HEK293 (cell line): Measurements from ENCODE around the gene C16orf46.

Source experiments
- CTCF ChIP-seq: fragments of 450-650 bp; formaldehyde crosslinking; IDR thresholded peaks from 2 replicates; pipeline ENCODE4 v1.5.1; 2016; ENCODE audit warnings: missing biosample characterization, missing genetic modification characterization
- GLI4 ChIP-seq: fragments of 450-650 bp; formaldehyde crosslinking; IDR thresholded peaks from 2 replicates; pipeline ENCODE4 v1.5.1; 2016; ENCODE audit warnings: missing biosample characterization, missing genetic modification characterization
- HOXD13 ChIP-seq: sonication (generic); formaldehyde crosslinking; IDR thresholded peaks from 2 replicates; pipeline ENCODE4 v1.8.0; 2022; ENCODE audit warnings: missing genetic modification reagents, borderline replicate concordance
- INSM2 ChIP-seq: fragments of 450-650 bp; formaldehyde crosslinking; IDR thresholded peaks from 2 replicates; pipeline ENCODE4 v1.5.1; 2016; ENCODE audit warnings: missing biosample characterization, missing genetic modification characterization
- KLF10 ChIP-seq: fragments of 450-650 bp; IDR thresholded peaks from 2 replicates; pipeline ENCODE4 v1.5.1; 2018; ENCODE audit warnings: missing biosample characterization, mild to moderate bottlenecking, missing genetic modification characterization
- KLF17 ChIP-seq: fragments of 450-650 bp; formaldehyde crosslinking; IDR thresholded peaks from 2 replicates; pipeline ENCODE4 v1.5.1; 2016; ENCODE audit warnings: missing biosample characterization, missing genetic modification characterization
- PATZ1 ChIP-seq: fragments of 450-650 bp; formaldehyde crosslinking; IDR thresholded peaks from 2 replicates; pipeline ENCODE4 v1.5.1; 2016; ENCODE audit warnings: missing biosample characterization, missing genetic modification characterization
- PBX3 ChIP-seq: sonication (generic); formaldehyde crosslinking; IDR thresholded peaks from 2 replicates; pipeline ENCODE4 v1.8.1; 2022; ENCODE audit warnings: mild to moderate bottlenecking, moderate library complexity, missing genetic modification reagents
- SP2 ChIP-seq: fragments of 450-650 bp; formaldehyde crosslinking; IDR thresholded peaks from 2 replicates; pipeline ENCODE4 v1.5.1; 2016; ENCODE audit warnings: missing biosample characterization, missing genetic modification characterization
- ZEB2 ChIP-seq: fragments of 450-650 bp; formaldehyde crosslinking; IDR thresholded peaks from 2 replicates; pipeline ENCODE4 v1.5.1; 2016; ENCODE audit warnings: missing biosample characterization, missing genetic modification characterization
- ZNF350 ChIP-seq: fragments of 450-650 bp; formaldehyde crosslinking; IDR thresholded peaks from 2 replicates; pipeline ENCODE4 v1.5.0; 2017; ENCODE audit warnings: missing biosample characterization, mild to moderate bottlenecking, missing genetic modification characterization
- ZNF391 ChIP-seq: fragments of 450-650 bp; formaldehyde crosslinking; IDR thresholded peaks from 2 replicates; pipeline ENCODE4 v1.5.1; 2016; ENCODE audit warnings: low read depth, missing biosample characterization, missing genetic modification characterization, borderline replicate concordance
- ZNF513 ChIP-seq: fragments of 450-650 bp; IDR thresholded peaks from 2 replicates; pipeline ENCODE4 v1.5.1; 2018; ENCODE audit warnings: missing biosample characterization, missing genetic modification characterization
- ZNF518A ChIP-seq: fragments of 450-650 bp; formaldehyde crosslinking; conservative IDR thresholded peaks from 2 replicates; pipeline ENCODE4 v1.5.1; 2016; ENCODE audit warnings: low read depth, missing biosample characterization, missing genetic modification characterization
- ZNF555 ChIP-seq: fragments of 450-650 bp; formaldehyde crosslinking; conservative IDR thresholded peaks from 2 replicates; pipeline ENCODE4 v1.5.1; 2017; ENCODE audit warnings: missing biosample characterization, mild to moderate bottlenecking, missing genetic modification characterization, inconsistent platforms
- ZNF560 ChIP-seq: fragments of 450-650 bp; formaldehyde crosslinking; IDR thresholded peaks from 2 replicates; pipeline ENCODE4 v1.5.1; 2017; ENCODE audit warnings: missing biosample characterization, missing genetic modification characterization, borderline replicate concordance
- ZNF610 ChIP-seq: fragments of 450-650 bp; formaldehyde crosslinking; IDR thresholded peaks from 2 replicates; pipeline ENCODE4 v1.5.1; 2016; ENCODE audit warnings: missing biosample characterization, missing genetic modification characterization, borderline replicate concordance
- ZNF639 ChIP-seq: fragments of 450-650 bp; formaldehyde crosslinking; IDR thresholded peaks from 2 replicates; pipeline ENCODE4 v1.5.1; 2016; ENCODE audit warnings: missing biosample characterization, missing genetic modification characterization
- ZNF658 ChIP-seq: fragments of 450-650 bp; formaldehyde crosslinking; IDR thresholded peaks from 2 replicates; pipeline ENCODE4; 2016; ENCODE audit warnings: missing biosample characterization, missing genetic modification characterization
- ZNF707 ChIP-seq: fragments of 450-650 bp; formaldehyde crosslinking; IDR thresholded peaks from 2 replicates; pipeline ENCODE4 v1.5.1; 2016; ENCODE audit warnings: missing biosample characterization, missing genetic modification characterization
- ZSCAN23 ChIP-seq: fragments of 450-650 bp; formaldehyde crosslinking; IDR thresholded peaks from 2 replicates; pipeline ENCODE4 v1.5.1; 2016; ENCODE audit warnings: missing biosample characterization, missing genetic modification characterization

Gene C16orf46

GRCh38 chr16:81077076-81077940, at the start of gene C16orf46 (continued):
- peak; percentile 51; the same call in 1 of the 2 replicates for TF ChIP-seq ZNF518A (tag by site-specific recombination)
- TF ChIP-seq ZNF560 (tag by site-specific recombination): no peak
- no peak for TF ChIP-seq GLI4 (tag by site-specific recombination)
- no peak; the same call in 1 of the 2 replicates for TF ChIP-seq KLF17 (tag by site-specific recombination)
- no peak for TF ChIP-seq ZNF513 (tag by site-specific recombination)
- TF ChIP-seq CTCF: no peak
- peak; percentile 80 for TF ChIP-seq KLF10 (tag by site-specific recombination)
- TF ChIP-seq ZNF610 (tag by site-specific recombination): no peak
- TF ChIP-seq HOXD13: no peak
- TF ChIP-seq ZEB2 (tag by site-specific recombination): no peak
- TF ChIP-seq ZNF350 (tag by site-specific recombination): no peak
- no peak for TF ChIP-seq ZSCAN23 (tag by site-specific recombination)
- TF ChIP-seq SP2 (tag by site-specific recombination): peak; percentile 92
- no peak for TF ChIP-seq ZNF658 (tag by site-specific recombination)
- no peak; the same call in none of the 2 replicates for TF ChIP-seq PATZ1 (tag by site-specific recombination)
- TF ChIP-seq ZNF639 (tag by site-specific recombination): no peak
- TF ChIP-seq ZNF555 (tag by site-specific recombination): no peak
- no peak for TF ChIP-seq INSM2
- TF ChIP-seq ZNF707: no peak
- no peak for TF ChIP-seq PBX3
- TF ChIP-seq ZNF391 (tag by site-specific recombination): no peak
